ENCODE data around the gene IGFBP7.

Gene IGFBP7

GRCh38 chr4:57040510-57040909, 69.7 kb downstream of the IGFBP7 start:
- no peak for DNase-seq (ENCODE audit: low read depth)

- peak; percentile 78 for DNase-seq (ENCODE audit: low read depth)
These were observed 70.8 kb downstream of the IGFBP7 start for GRCh38 chr4:57039345-57039744.

GRCh38 chr4:57037982-57038604, 72.1 kb downstream of the IGFBP7 start:
- peak; percentile 47 for DNase-seq (ENCODE audit: low read depth)

GRCh38 chr4:57034520-57034919, 75.7 kb downstream of the IGFBP7 start:
- peak; percentile 54 for DNase-seq (ENCODE audit: low read depth)

GRCh38 chr4:57023104-57023503, 87.1 kb downstream of the IGFBP7 start:
- peak; percentile 96 for DNase-seq (ENCODE audit: low read depth)

- DNase-seq (ENCODE audit: low read depth): peak; percentile 87
These were observed 89.6 kb downstream of the IGFBP7 start for GRCh38 chr4:57020467-57021101.

- peak; percentile 48 for DNase-seq (ENCODE audit: low read depth)
These were observed 91.2 kb downstream of the IGFBP7 start for GRCh38 chr4:57018980-57019379.

- no peak for DNase-seq (ENCODE audit: low read depth)
These were observed 96.6 kb downstream of the IGFBP7 start for GRCh38 chr4:57013543-57014120.

- no peak for DNase-seq (ENCODE audit: low read depth)
These were observed 110.4 kb downstream of the IGFBP7 start for GRCh38 chr4:56999751-57000150.

- peak; percentile 53 for DNase-seq (ENCODE audit: low read depth)
These were observed 114.7 kb downstream of the IGFBP7 start for GRCh38 chr4:56995525-56995924.

- peak; percentile 34 for DNase-seq (ENCODE audit: low read depth)
These were observed 119.9 kb downstream of the IGFBP7 start for GRCh38 chr4:56990109-56990905.

GRCh38 chr4:56986952-56987351, 123.2 kb downstream of the IGFBP7 start:
- no peak for DNase-seq (ENCODE audit: low read depth)

- DNase-seq (ENCODE audit: low read depth): no peak
These were observed 124.0 kb downstream of the IGFBP7 start for GRCh38 chr4:56986192-56986591.

GRCh38 chr4:56981795-56982201, 128.4 kb downstream of the IGFBP7 start:
- DNase-seq (ENCODE audit: low read depth): peak; percentile 19
